Spleen (tissue), 7 donors: ENCODE results near the gene CERS3.

ENCODE experiments used
- CTCF ChIP-seq, 11 experiments: fragments of 200-600 bp in 7 of 11; fragments of 450-650 bp in 4 of 11; sonication (generic) in 4 of 11; IDR thresholded peaks in 8 of 11; conservative IDR thresholded peaks in 3 of 11; 1 replicate in 7 of 11; 2 replicates in 4 of 11; pipeline versions ENCODE4 v1.4.0 to v1.8.0; 2016 to 2021; ENCODE audit warnings: antibody characterized with exemption in 11 of 11, inconsistent platforms in 4 of 11, mild to moderate bottlenecking in 1 of 11
- POLR2A ChIP-seq, 3 donors: fragments of 450-650 bp; IDR thresholded peaks; one replicate each; pipeline ENCODE4 v1.5.1; 2017; ENCODE audit warnings: antibody characterized with exemption in 3 of 3, mild to moderate bottlenecking in 1 of 3
- POLR2AphosphoS5 ChIP-seq, 3 donors: sonication (generic); formaldehyde crosslinking; IDR thresholded peaks; one replicate each; pipeline ENCODE4 v1.5.1; 2017; ENCODE audit warnings: antibody characterized with exemption in 3 of 3
- donor health status: DM: no; HTN: no; CAD: no; lungs with moderate emphysema.
- donor health status: DM: no; HTN: no; CAD: no.
- donor health status: DM: no; HTN: no; CAD: no.

GRCh38 chr15:100471933-100472332 is 56.8 kb downstream of the CERS3 start:
- no peak for TF ChIP-seq CTCF (IDR thresholded peaks at IDR 0.05 in 8 of 11, conservative IDR thresholded peaks at IDR 0.05 in 3 of 11)
- TF ChIP-seq POLR2A (IDR thresholded peaks at IDR 0.05), result no peak
- TF ChIP-seq POLR2AphosphoS5 (IDR thresholded peaks at IDR 0.05), result no peak
